ENCODE data around the gene PRLR. TPM values are rescaled to one million over a fixed set of nuclear protein-coding genes. Genes with fewer than 3 reads are reported as not detected.
"Not testable (repeated sequence)": the region's sequence is repeated elsewhere in the genome, so short reads cannot be mapped to it uniquely, and the experiment has no call there.

Gene PRLR
- total and polyA plus RNA-seq, 2 of the 13 experiments (the other 11 are each of a cell fraction or from before 2014, with no cell fraction given): 12.2 to 13.3 TPM

DNA sequence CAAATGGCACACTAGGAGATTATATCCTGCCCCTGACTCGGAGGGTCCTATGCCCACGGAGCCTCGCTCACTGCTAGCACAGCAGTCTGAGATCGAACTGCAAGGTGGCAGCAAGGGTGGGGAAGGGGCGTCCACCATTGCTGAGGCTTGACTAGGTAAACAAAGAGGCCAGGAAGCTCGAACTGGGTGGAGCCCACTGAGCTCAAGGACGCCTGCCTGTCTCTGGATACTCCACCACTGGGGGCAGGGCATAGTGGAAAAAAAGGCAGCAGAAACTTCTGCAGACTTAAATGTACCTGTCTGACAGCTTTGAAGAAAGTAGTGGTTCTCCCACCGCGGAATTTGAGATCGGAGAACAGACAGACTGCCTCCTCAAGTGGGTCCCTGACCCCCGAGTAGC, 125.7 kb downstream of the PRLR start (continued):
- TF ChIP-seq PITX1 (CRISPR knock-in tag; IDR thresholded peaks at IDR 0.05) (peak; percentile 37; the same call in 1 of the 2 replicates), SALL1 (CRISPR knock-in tag; IDR thresholded peaks at IDR 0.05) (peak; percentile 57; the same call in 1 of the 2 replicates), MTA1 (CRISPR knock-in tag; IDR thresholded peaks at IDR 0.05; ENCODE audit: borderline replicate concordance) (peak; percentile 36; the same call in 1 of the 2 replicates), ZNF644 (CRISPR knock-in tag; IDR thresholded peaks at IDR 0.05; ENCODE audit: low read depth) (peak; percentile 79; the same call in 1 of the 2 replicates), ELF3 (CRISPR knock-in tag; IDR thresholded peaks at IDR 0.05) (0 out of 2 replicates have a peak, but pooled peaks have one; percentile 9), HOXA3 (CRISPR knock-in tag; IDR thresholded peaks at IDR 0.05) (peak; percentile 66), FOXA3 (CRISPR knock-in tag; IDR thresholded peaks at IDR 0.05) (peak; percentile 76), ZNF501 (CRISPR knock-in tag; IDR thresholded peaks at IDR 0.05) (peak; percentile 50; the same call in 1 of the 2 replicates), HDAC1 (CRISPR knock-in tag; IDR thresholded peaks at IDR 0.05) (peak; percentile 36; the same call in 1 of the 2 replicates), FOXA1 (CRISPR knock-in tag; IDR thresholded peaks at IDR 0.05) (peak; percentile 86), GATAD2A (CRISPR knock-in tag; IDR thresholded peaks at IDR 0.05) (peak; percentile 63), POGZ (CRISPR knock-in tag; IDR thresholded peaks at IDR 0.05) (peak; percentile 85), ZNF274 (CRISPR knock-in tag; IDR thresholded peaks at IDR 0.05) (0 out of 2 replicates have a peak, but pooled peaks have one; percentile 27), ZNF891 (CRISPR knock-in tag; IDR thresholded peaks at IDR 0.05) (0 out of 2 replicates have a peak, but pooled peaks have one; percentile 34), ZBTB38 (CRISPR knock-in tag; IDR thresholded peaks at IDR 0.05) (0 out of 2 replicates have a peak, but pooled peaks have one; percentile 26)
- TF ChIP-seq, protein P1, sequence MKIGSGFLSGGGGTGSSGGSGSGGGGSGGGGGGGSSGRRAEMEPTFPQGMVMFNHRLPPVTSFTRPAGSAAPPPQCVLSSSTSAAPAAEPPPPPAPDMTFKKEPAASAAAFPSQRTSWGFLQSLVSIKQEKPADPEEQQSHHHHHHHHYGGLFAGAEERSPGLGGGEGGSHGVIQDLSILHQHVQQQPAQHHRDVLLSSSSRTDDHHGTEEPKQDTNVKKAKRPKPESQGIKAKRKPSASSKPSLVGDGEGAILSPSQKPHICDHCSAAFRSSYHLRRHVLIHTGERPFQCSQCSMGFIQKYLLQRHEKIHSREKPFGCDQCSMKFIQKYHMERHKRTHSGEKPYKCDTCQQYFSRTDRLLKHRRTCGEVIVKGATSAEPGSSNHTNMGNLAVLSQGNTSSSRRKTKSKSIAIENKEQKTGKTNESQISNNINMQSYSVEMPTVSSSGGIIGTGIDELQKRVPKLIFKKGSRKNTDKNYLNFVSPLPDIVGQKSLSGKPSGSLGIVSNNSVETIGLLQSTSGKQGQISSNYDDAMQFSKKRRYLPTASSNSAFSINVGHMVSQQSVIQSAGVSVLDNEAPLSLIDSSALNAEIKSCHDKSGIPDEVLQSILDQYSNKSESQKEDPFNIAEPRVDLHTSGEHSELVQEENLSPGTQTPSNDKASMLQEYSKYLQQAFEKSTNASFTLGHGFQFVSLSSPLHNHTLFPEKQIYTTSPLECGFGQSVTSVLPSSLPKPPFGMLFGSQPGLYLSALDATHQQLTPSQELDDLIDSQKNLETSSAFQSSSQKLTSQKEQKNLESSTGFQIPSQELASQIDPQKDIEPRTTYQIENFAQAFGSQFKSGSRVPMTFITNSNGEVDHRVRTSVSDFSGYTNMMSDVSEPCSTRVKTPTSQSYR (CRISPR knock-in tag; IDR thresholded peaks at IDR 0.05; ENCODE audit: borderline replicate concordance): peak; percentile 44; the same call in 1 of the 2 replicates
- TF ChIP-seq, protein P2, sequence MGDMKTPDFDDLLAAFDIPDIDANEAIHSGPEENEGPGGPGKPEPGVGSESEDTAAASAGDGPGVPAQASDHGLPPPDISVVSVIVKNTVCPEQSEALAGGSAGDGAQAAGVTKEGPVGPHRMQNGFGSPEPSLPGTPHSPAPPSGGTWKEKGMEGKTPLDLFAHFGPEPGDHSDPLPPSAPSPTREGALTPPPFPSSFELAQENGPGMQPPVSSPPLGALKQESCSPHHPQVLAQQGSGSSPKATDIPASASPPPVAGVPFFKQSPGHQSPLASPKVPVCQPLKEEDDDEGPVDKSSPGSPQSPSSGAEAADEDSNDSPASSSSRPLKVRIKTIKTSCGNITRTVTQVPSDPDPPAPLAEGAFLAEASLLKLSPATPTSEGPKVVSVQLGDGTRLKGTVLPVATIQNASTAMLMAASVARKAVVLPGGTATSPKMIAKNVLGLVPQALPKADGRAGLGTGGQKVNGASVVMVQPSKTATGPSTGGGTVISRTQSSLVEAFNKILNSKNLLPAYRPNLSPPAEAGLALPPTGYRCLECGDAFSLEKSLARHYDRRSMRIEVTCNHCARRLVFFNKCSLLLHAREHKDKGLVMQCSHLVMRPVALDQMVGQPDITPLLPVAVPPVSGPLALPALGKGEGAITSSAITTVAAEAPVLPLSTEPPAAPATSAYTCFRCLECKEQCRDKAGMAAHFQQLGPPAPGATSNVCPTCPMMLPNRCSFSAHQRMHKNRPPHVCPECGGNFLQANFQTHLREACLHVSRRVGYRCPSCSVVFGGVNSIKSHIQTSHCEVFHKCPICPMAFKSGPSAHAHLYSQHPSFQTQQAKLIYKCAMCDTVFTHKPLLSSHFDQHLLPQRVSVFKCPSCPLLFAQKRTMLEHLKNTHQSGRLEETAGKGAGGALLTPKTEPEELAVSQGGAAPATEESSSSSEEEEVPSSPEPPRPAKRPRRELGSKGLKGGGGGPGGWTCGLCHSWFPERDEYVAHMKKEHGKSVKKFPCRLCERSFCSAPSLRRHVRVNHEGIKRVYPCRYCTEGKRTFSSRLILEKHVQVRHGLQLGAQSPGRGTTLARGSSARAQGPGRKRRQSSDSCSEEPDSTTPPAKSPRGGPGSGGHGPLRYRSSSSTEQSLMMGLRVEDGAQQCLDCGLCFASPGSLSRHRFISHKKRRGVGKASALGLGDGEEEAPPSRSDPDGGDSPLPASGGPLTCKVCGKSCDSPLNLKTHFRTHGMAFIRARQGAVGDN (CRISPR knock-in tag; IDR thresholded peaks at IDR 0.05): peak; percentile 67
- not testable (repeated sequence) for TF ChIP-seq FOXA1 (IDR thresholded peaks at IDR 0.05)
- TF ChIP-seq, protein P3, sequence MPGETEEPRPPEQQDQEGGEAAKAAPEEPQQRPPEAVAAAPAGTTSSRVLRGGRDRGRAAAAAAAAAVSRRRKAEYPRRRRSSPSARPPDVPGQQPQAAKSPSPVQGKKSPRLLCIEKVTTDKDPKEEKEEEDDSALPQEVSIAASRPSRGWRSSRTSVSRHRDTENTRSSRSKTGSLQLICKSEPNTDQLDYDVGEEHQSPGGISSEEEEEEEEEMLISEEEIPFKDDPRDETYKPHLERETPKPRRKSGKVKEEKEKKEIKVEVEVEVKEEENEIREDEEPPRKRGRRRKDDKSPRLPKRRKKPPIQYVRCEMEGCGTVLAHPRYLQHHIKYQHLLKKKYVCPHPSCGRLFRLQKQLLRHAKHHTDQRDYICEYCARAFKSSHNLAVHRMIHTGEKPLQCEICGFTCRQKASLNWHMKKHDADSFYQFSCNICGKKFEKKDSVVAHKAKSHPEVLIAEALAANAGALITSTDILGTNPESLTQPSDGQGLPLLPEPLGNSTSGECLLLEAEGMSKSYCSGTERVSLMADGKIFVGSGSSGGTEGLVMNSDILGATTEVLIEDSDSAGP (CRISPR knock-in tag; IDR thresholded peaks at IDR 0.05; ENCODE audit: borderline replicate concordance): peak; percentile 33; the same call in 1 of the 2 replicates
- TF ChIP-seq, protein P4, sequence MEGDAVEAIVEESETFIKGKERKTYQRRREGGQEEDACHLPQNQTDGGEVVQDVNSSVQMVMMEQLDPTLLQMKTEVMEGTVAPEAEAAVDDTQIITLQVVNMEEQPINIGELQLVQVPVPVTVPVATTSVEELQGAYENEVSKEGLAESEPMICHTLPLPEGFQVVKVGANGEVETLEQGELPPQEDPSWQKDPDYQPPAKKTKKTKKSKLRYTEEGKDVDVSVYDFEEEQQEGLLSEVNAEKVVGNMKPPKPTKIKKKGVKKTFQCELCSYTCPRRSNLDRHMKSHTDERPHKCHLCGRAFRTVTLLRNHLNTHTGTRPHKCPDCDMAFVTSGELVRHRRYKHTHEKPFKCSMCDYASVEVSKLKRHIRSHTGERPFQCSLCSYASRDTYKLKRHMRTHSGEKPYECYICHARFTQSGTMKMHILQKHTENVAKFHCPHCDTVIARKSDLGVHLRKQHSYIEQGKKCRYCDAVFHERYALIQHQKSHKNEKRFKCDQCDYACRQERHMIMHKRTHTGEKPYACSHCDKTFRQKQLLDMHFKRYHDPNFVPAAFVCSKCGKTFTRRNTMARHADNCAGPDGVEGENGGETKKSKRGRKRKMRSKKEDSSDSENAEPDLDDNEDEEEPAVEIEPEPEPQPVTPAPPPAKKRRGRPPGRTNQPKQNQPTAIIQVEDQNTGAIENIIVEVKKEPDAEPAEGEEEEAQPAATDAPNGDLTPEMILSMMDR (CRISPR knock-in tag; IDR thresholded peaks at IDR 0.05): peak; percentile 48
